ENCODE data around the gene PLXDC1. TPM values are rescaled to one million over a fixed set of nuclear protein-coding genes. Genes with fewer than 3 reads are reported as not detected.

The PLXDC1 gene
- polyA plus RNA-seq: 1 to 10 TPM; 4.7 to 6.0 TPM

- H3K4me1 ChIP-seq (ENCODE audit: control insufficient read depth in 2 of 2, insufficient read depth in 2 of 2, low read length in 1 of 2): peaks cover 0 to 2% of the 10 kb centered on the region in 2 donors
- H3K27me3 ChIP-seq (ENCODE audit: control insufficient read depth in 1 of 2, insufficient read depth in 2 of 2, low read length in 2 of 2): no peaks in the 10 kb centered on the region
- H3K27ac ChIP-seq (ENCODE audit: low read depth in 2 of 2, low read length in 1 of 2): peak within 1 kb of the TSS; percentile 39 to 59
- no peaks in the 10 kb centered on the region for H3K36me3 ChIP-seq (ENCODE audit: control insufficient read depth in 2 of 2, insufficient read depth in 2 of 2, low read length in 1 of 2)
- H3K9me3 ChIP-seq (ENCODE audit: control insufficient read depth in 2 of 2, insufficient read depth in 1 of 2, low read depth in 1 of 2, low read length in 1 of 2): no peaks in the 10 kb centered on the region
- 2 to 3% methylated on average over 36 to 68 of the region's 68 CpGs for WGBS, 2 donors
- peak within 1 kb of the TSS; percentile 37 to 52 for H3K4me3 ChIP-seq (ENCODE audit: low read depth in 1 of 2, low read length in 2 of 2)
These were observed at the start of gene PLXDC1 for GRCh38 chr17:39151150-39151942. PLXDC1 (minus strand) TSS chr17:39151637; CDS start chr17:39151437, 200 bp downstream.

GRCh38 chr17:39200957-39201510, 49.6 kb upstream of the PLXDC1 start:
- H3K36me3 ChIP-seq (ENCODE audit: control insufficient read depth in 2 of 2, insufficient read depth in 2 of 2, low read length in 1 of 2): peaks cover 18 to 28% of the 10 kb centered on the region in 2 donors
- H3K27me3 ChIP-seq (ENCODE audit: control insufficient read depth in 1 of 2, insufficient read depth in 2 of 2, low read length in 2 of 2): no peaks in the 10 kb centered on the region
- WGBS, 2 donors: 25 to 32% methylated on average over 11 of the region's 11 CpGs
- no peaks in the 10 kb centered on the region for H3K9me3 ChIP-seq (ENCODE audit: control insufficient read depth in 2 of 2, insufficient read depth in 1 of 2, low read depth in 1 of 2, low read length in 1 of 2)
- H3K4me3 ChIP-seq (ENCODE audit: low read depth in 1 of 2, low read length in 2 of 2): peak overlapping the region; percentile 95 to 97
- peak overlapping the region; percentile 85 to 93 for H3K27ac ChIP-seq (ENCODE audit: low read depth in 2 of 2, low read length in 1 of 2)
- H3K4me1 ChIP-seq (ENCODE audit: control insufficient read depth in 2 of 2, insufficient read depth in 2 of 2, low read length in 1 of 2): peaks cover 2 to 6% of the 10 kb centered on the region in 2 donors

GRCh38 chr17:39200070-39200879, 48.8 kb upstream of the PLXDC1 start, which contains the start of gene RPL19:
RPL19 (plus strand) TSS chr17:39200283; CDS start chr17:39200345, 62 bp downstream.
- Histone ChIP-seq H3K9me3 (ENCODE audit: control insufficient read depth in 2 of 2, insufficient read depth in 1 of 2, low read depth in 1 of 2, low read length in 1 of 2) (no peaks in the 10 kb centered on the region), H3K4me3 (ENCODE audit: low read depth in 1 of 2, low read length in 2 of 2) (peak within 1 kb of the TSS; percentile 95 to 97), H3K4me1 (ENCODE audit: control insufficient read depth in 2 of 2, insufficient read depth in 2 of 2, low read length in 1 of 2) (peaks cover 6 to 9% of the 10 kb centered on the region in 2 donors), H3K27me3 (ENCODE audit: control insufficient read depth in 1 of 2, insufficient read depth in 2 of 2, low read length in 2 of 2) (no peaks in the 10 kb centered on the region), H3K36me3 (ENCODE audit: control insufficient read depth in 2 of 2, insufficient read depth in 2 of 2, low read length in 1 of 2) (peaks cover 18 to 28% of the 10 kb centered on the region in 2 donors), H3K27ac (ENCODE audit: low read depth in 2 of 2, low read length in 1 of 2) (peak within 1 kb of the TSS; percentile 85 to 93)
- 0% methylated on average over 52 of the region's 52 CpGs for WGBS, 2 donors

- H3K27me3 ChIP-seq (ENCODE audit: control insufficient read depth in 1 of 2, insufficient read depth in 2 of 2, low read length in 2 of 2): no peaks in the 10 kb centered on the region
- no peaks in the 10 kb centered on the region for H3K9me3 ChIP-seq (ENCODE audit: control insufficient read depth in 2 of 2, insufficient read depth in 1 of 2, low read depth in 1 of 2, low read length in 1 of 2)
- 0 to 1% methylated on average over 10 of the region's 10 CpGs for whole genome bisulfite sequencing, 2 donors
- H3K4me1 ChIP-seq (ENCODE audit: control insufficient read depth in 2 of 2, insufficient read depth in 2 of 2, low read length in 1 of 2): peaks cover 6 to 13% of the 10 kb centered on the region in 2 donors
- H3K27ac ChIP-seq (ENCODE audit: low read depth in 2 of 2, low read length in 1 of 2): peak overlapping the region; percentile 85 to 89
- H3K4me3 ChIP-seq (ENCODE audit: low read depth in 1 of 2, low read length in 2 of 2): peak overlapping the region; percentile 19 to 97
- H3K36me3 ChIP-seq (ENCODE audit: control insufficient read depth in 2 of 2, insufficient read depth in 2 of 2, low read length in 1 of 2): peaks cover 18 to 23% of the 10 kb centered on the region in 2 donors
These were observed 48.3 kb upstream of the PLXDC1 start for GRCh38 chr17:39199820-39200069.

- Histone ChIP-seq H3K27ac (ENCODE audit: low read depth in 2 of 2, low read length in 1 of 2) (peak overlapping the region; percentile 50 to 57), H3K36me3 (ENCODE audit: control insufficient read depth in 2 of 2, insufficient read depth in 2 of 2, low read length in 1 of 2) (peaks cover 9 to 13% of the 10 kb centered on the region in 2 donors), H3K27me3 (ENCODE audit: control insufficient read depth in 1 of 2, insufficient read depth in 2 of 2, low read length in 2 of 2) (no peaks in the 10 kb centered on the region), H3K9me3 (ENCODE audit: control insufficient read depth in 2 of 2, insufficient read depth in 1 of 2, low read depth in 1 of 2, low read length in 1 of 2) (no peaks in the 10 kb centered on the region), H3K4me1 (ENCODE audit: control insufficient read depth in 2 of 2, insufficient read depth in 2 of 2, low read length in 1 of 2) (peaks cover 6 to 14% of the 10 kb centered on the region in 2 donors), H3K4me3 (ENCODE audit: low read depth in 1 of 2, low read length in 2 of 2) (no peak overlapping the region)
- 66 to 74% methylated on average over 4 of the region's 4 CpGs for WGBS, 2 donors
These were observed 46.7 kb upstream of the PLXDC1 start for GRCh38 chr17:39198186-39198566.

GRCh38 chr17:39197380-39198185, 46.1 kb upstream of the PLXDC1 start, which contains the start of gene CACNB1:
CACNB1 (minus strand) TSS chr17:39197669; CDS start chr17:39197495, 174 bp downstream.
- peak within 1 kb of the TSS; percentile 79 to 81 for H3K27ac ChIP-seq (ENCODE audit: low read depth in 2 of 2, low read length in 1 of 2)
- no peaks in the 10 kb centered on the region for H3K27me3 ChIP-seq (ENCODE audit: control insufficient read depth in 1 of 2, insufficient read depth in 2 of 2, low read length in 2 of 2)
- peak within 1 kb of the TSS; percentile 56 to 68 for H3K4me3 ChIP-seq (ENCODE audit: low read depth in 1 of 2, low read length in 2 of 2)
- 1% methylated on average over 32 to 55 of the region's 55 CpGs for WGBS, 2 donors
- H3K9me3 ChIP-seq (ENCODE audit: control insufficient read depth in 2 of 2, insufficient read depth in 1 of 2, low read depth in 1 of 2, low read length in 1 of 2): no peaks in the 10 kb centered on the region
- H3K4me1 ChIP-seq (ENCODE audit: control insufficient read depth in 2 of 2, insufficient read depth in 2 of 2, low read length in 1 of 2): peaks cover 6 to 14% of the 10 kb centered on the region in 2 donors
- H3K36me3 ChIP-seq (ENCODE audit: control insufficient read depth in 2 of 2, insufficient read depth in 2 of 2, low read length in 1 of 2): peaks cover 6 to 15% of the 10 kb centered on the region in 2 donors

GRCh38 chr17:39196808-39197291, 45.4 kb upstream of the PLXDC1 start:
- peak overlapping the region; percentile 56 to 68 for H3K4me3 ChIP-seq (ENCODE audit: low read depth in 1 of 2, low read length in 2 of 2)
- H3K36me3 ChIP-seq (ENCODE audit: control insufficient read depth in 2 of 2, insufficient read depth in 2 of 2, low read length in 1 of 2): peaks cover 4 to 14% of the 10 kb centered on the region in 2 donors
- peaks cover 6 to 17% of the 10 kb centered on the region in 2 donors for H3K4me1 ChIP-seq (ENCODE audit: control insufficient read depth in 2 of 2, insufficient read depth in 2 of 2, low read length in 1 of 2)
- H3K27ac ChIP-seq (ENCODE audit: low read depth in 2 of 2, low read length in 1 of 2): peak overlapping the region; percentile 2 to 79
- 0 to 1% methylated on average over 13 to 30 of the region's 30 CpGs for WGBS, 2 donors
- H3K27me3 ChIP-seq (ENCODE audit: control insufficient read depth in 1 of 2, insufficient read depth in 2 of 2, low read length in 2 of 2): no peaks in the 10 kb centered on the region
- H3K9me3 ChIP-seq (ENCODE audit: control insufficient read depth in 2 of 2, insufficient read depth in 1 of 2, low read depth in 1 of 2, low read length in 1 of 2): no peaks in the 10 kb centered on the region

GRCh38 chr17:39196241-39196807, 44.9 kb upstream of the PLXDC1 start:
- Histone ChIP-seq H3K4me3 (ENCODE audit: low read depth in 1 of 2, low read length in 2 of 2) (peak overlapping the region; percentile 7 to 56), H3K4me1 (ENCODE audit: control insufficient read depth in 2 of 2, insufficient read depth in 2 of 2, low read length in 1 of 2) (peaks cover 6 to 17% of the 10 kb centered on the region in 2 donors), H3K36me3 (ENCODE audit: control insufficient read depth in 2 of 2, insufficient read depth in 2 of 2, low read length in 1 of 2) (peaks cover 4 to 13% of the 10 kb centered on the region in 2 donors), H3K27ac (ENCODE audit: low read depth in 2 of 2, low read length in 1 of 2) (peak overlapping the region; percentile 2 to 18), H3K27me3 (ENCODE audit: control insufficient read depth in 1 of 2, insufficient read depth in 2 of 2, low read length in 2 of 2) (no peaks in the 10 kb centered on the region), H3K9me3 (ENCODE audit: control insufficient read depth in 2 of 2, insufficient read depth in 1 of 2, low read depth in 1 of 2, low read length in 1 of 2) (no peaks in the 10 kb centered on the region)
- WGBS, 2 donors: 27 to 44% methylated on average over 6 to 8 of the region's 8 CpGs
